Sigmoid colon (tissue), 7 donors: Measurements from ENCODE around the gene BRMS1. TPM values are rescaled to one million over a fixed set of nuclear protein-coding genes. Genes with fewer than 3 reads are reported as not detected.

Experiments
- DNase-seq: peaks from one replicate; pipeline ENCODE4 v3.0.0-alpha.2; 2019
- H3K27ac ChIP-seq, 4 donors: fragments of 200-600 bp; sonication (generic); one replicate each; pipeline ENCODE4 v1.5.1; 2016 to 2019; ENCODE audit warnings: mild to moderate bottlenecking in 1 of 4
- H3K27me3 ChIP-seq, 3 donors: fragments of 200-600 bp; sonication (generic); one replicate each; pipeline ENCODE4 v1.5.1; 2019; ENCODE audit warnings: mild to moderate bottlenecking in 1 of 3
- H3K36me3 ChIP-seq, 4 donors: fragments of 200-600 bp; sonication (generic); one replicate each; pipeline ENCODE4 v1.5.1; 2016 to 2019
- H3K4me1 ChIP-seq, 4 donors: fragments of 200-600 bp; sonication (generic); one replicate each; pipeline ENCODE4 v1.5.1; 2017 to 2019
- H3K4me3 ChIP-seq, 4 donors: fragments of 200-600 bp; sonication (generic); one replicate each; pipeline ENCODE4 v1.5.1; 2017 to 2019; ENCODE audit warnings: mild to moderate bottlenecking in 2 of 4, moderate library complexity in 1 of 4
- H3K9me3 ChIP-seq, 4 donors: fragments of 200-600 bp in 3 of 4; sonication (generic) in 3 of 4; one replicate each; pipeline versions ENCODE4 v1.5.1 to v1.6.1; 2013 to 2019
- CTCF ChIP-seq, 4 experiments: fragments of 450-650 bp in 3 of 4; fragments of 200-600 bp in 1 of 4; IDR thresholded peaks; one replicate each; pipeline ENCODE4 v1.5.1; 2016 to 2019; ENCODE audit warnings: antibody characterized with exemption in 4 of 4, mild to moderate bottlenecking in 3 of 4, moderate library complexity in 2 of 4
- EP300 ChIP-seq, 4 donors: sonication (generic); formaldehyde crosslinking; IDR thresholded peaks; one replicate each; pipeline ENCODE4 v1.6.1; 2017; ENCODE audit warnings: antibody characterized with exemption in 4 of 4
- POLR2A ChIP-seq, 2 donors: fragments of 450-650 bp; IDR thresholded peaks; one replicate each; pipeline ENCODE4 v1.6.1; 2016; ENCODE audit warnings: antibody characterized with exemption in 2 of 2, mild to moderate bottlenecking in 2 of 2, moderate library complexity in 2 of 2
- POLR2AphosphoS5 ChIP-seq, 4 donors: sonication (generic); formaldehyde crosslinking; IDR thresholded peaks; one replicate each; pipeline ENCODE4 v1.6.1; 2017; ENCODE audit warnings: antibody characterized with exemption in 4 of 4
- WGBS, 2 donors: extraction: QIAGEN DNeasy Blood & Tissue Kit; methylation state at CpG; one replicate each; pipeline ENCODE4 v1.1.7; 2013; 5-methylcytosine and 5-hydroxymethylcytosine counted together
- intact Hi-C: fragments of 100-400 bp; cut with DNase I; formaldehyde crosslinking; loops from one replicate; pipeline ENCODE4 v1.15.1; 2023
- polyA plus RNA-seq, 3 donors: library from polyadenylated mRNA; stranded (reverse); fragments of 200-250 nt; gene quantifications; one replicate each; pipeline ENCODE4 v1.2.3, GENCODE V29; 2013
- total RNA-seq, 4 donors: library from RNA; depleted of rRNA; stranded (reverse); fragments of >200 nt; gene quantifications; one replicate each; pipeline ENCODE4 v1.1.0, GENCODE V29; 2016
- donor health status: healthy with polysubstance abuse.
- donor health status: Bipolar disorder and iron deficiency.
- donor health status: healthy.

BRMS1 gene
- total and polyA plus RNA-seq, 7 donors: 20.2 to 81.8 (median 36.2) TPM

GRCh38 chr11:66294626-66295620, 50.0 kb downstream of the BRMS1 start:
- Histone ChIP-seq H3K4me3 (no peak overlapping the region), H3K4me1 (peaks cover 0 to 14% (median 11%) of the 10 kb centered on the region in 4 donors), H3K36me3 (no peaks in the 10 kb centered on the region), H3K9me3 (no peaks in the 10 kb centered on the region), H3K27ac (no peak overlapping the region), H3K27me3 (peaks cover 28 to 53% (median 49%) of the 10 kb centered on the region in 3 donors)
- DNase-seq: no peak
- TF ChIP-seq POLR2A (IDR thresholded peaks at IDR 0.05): no peak
- no peak for TF ChIP-seq EP300 (IDR thresholded peaks at IDR 0.05)
- TF ChIP-seq CTCF (IDR thresholded peaks at IDR 0.05): no peak
- TF ChIP-seq POLR2AphosphoS5 (IDR thresholded peaks at IDR 0.05): no peak
- intact Hi-C loops: no loop called here
- WGBS, 2 donors: 86 to 89% methylated on average over 123 of the region's 123 CpGs

- intact Hi-C loops: no loop called here
- peaks cover 0 to 20% (median 16%) of the 10 kb centered on the region in 4 donors for H3K4me1 ChIP-seq
- no peaks in the 10 kb centered on the region for H3K9me3 ChIP-seq
- no peak overlapping the region for H3K4me3 ChIP-seq
- 82 to 83% methylated on average over 30 of the region's 30 CpGs for WGBS, 2 donors
- no peaks in the 10 kb centered on the region for H3K36me3 ChIP-seq
- H3K27ac ChIP-seq: no peak overlapping the region
- no peak for DNase-seq
- peaks cover 28 to 53% (median 49%) of the 10 kb centered on the region in 3 donors for H3K27me3 ChIP-seq
- no peak for TF ChIP-seq POLR2A (IDR thresholded peaks at IDR 0.05)
- TF ChIP-seq EP300 (IDR thresholded peaks at IDR 0.05): no peak
- TF ChIP-seq POLR2AphosphoS5 (IDR thresholded peaks at IDR 0.05): no peak
- TF ChIP-seq CTCF (IDR thresholded peaks at IDR 0.05): no peak
Measured at GRCh38 chr11:66293777-66294625, 50.9 kb downstream of the BRMS1 start.

- intact Hi-C loops: no loop called here
- TF ChIP-seq POLR2AphosphoS5 (IDR thresholded peaks at IDR 0.05) (no peak), CTCF (IDR thresholded peaks at IDR 0.05) (no peak), EP300 (IDR thresholded peaks at IDR 0.05) (no peak), POLR2A (IDR thresholded peaks at IDR 0.05) (no peak)
- Histone ChIP-seq H3K27me3 (peaks cover 28 to 53% (median 49%) of the 10 kb centered on the region in 3 donors), H3K27ac (no peak overlapping the region), H3K36me3 (no peaks in the 10 kb centered on the region), H3K4me1 (peaks cover 0 to 22% (median 17%) of the 10 kb centered on the region in 4 donors), H3K4me3 (no peak overlapping the region), H3K9me3 (no peaks in the 10 kb centered on the region)
- WGBS, 2 donors: 23 to 74% methylated on average over 4 of the region's 4 CpGs
- DNase-seq: no peak
Measured at GRCh38 chr11:66293352-66293751, 51.6 kb downstream of the BRMS1 start.

GRCh38 chr11:66292543-66293332, 52.2 kb downstream of the BRMS1 start:
- 24 to 47% methylated on average over 17 of the region's 17 CpGs for WGBS, 2 donors
- Histone ChIP-seq H3K27me3 (peaks cover 28 to 53% (median 49%) of the 10 kb centered on the region in 3 donors), H3K9me3 (no peaks in the 10 kb centered on the region), H3K36me3 (no peaks in the 10 kb centered on the region), H3K4me1 (peaks cover 0 to 28% (median 24%) of the 10 kb centered on the region in 4 donors), H3K4me3 (no peak overlapping the region), H3K27ac (no peak overlapping the region)
- intact Hi-C loops: no loop called here
- no peak for DNase-seq
- TF ChIP-seq CTCF (IDR thresholded peaks at IDR 0.05) (no peak), POLR2A (IDR thresholded peaks at IDR 0.05) (no peak), EP300 (IDR thresholded peaks at IDR 0.05) (no peak), POLR2AphosphoS5 (IDR thresholded peaks at IDR 0.05) (no peak)
